Measurements from ENCODE around the gene PRKAG2.

DNA sequence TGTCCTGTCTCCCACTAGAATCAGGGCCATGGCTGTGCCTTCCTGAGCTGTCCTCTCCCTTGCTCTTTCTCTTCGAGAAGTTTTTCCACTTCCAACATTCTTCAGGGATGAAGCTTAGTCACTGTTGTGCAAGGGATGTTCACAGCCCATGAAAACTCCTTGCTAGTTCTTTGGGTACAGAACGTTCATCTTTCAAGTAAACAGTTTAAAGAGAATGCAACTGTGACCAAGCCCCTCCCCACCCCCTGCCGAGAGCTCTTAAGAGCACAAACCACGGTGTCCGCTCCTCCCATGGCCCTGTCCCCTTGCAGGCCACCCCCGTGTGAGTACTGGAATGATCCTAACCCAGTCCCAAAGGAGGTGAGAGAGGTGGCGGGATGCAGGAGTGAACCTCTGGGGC lies 196.1 kb downstream of the PRKAG2 start:
- TF ChIP-seq, protein P1, sequence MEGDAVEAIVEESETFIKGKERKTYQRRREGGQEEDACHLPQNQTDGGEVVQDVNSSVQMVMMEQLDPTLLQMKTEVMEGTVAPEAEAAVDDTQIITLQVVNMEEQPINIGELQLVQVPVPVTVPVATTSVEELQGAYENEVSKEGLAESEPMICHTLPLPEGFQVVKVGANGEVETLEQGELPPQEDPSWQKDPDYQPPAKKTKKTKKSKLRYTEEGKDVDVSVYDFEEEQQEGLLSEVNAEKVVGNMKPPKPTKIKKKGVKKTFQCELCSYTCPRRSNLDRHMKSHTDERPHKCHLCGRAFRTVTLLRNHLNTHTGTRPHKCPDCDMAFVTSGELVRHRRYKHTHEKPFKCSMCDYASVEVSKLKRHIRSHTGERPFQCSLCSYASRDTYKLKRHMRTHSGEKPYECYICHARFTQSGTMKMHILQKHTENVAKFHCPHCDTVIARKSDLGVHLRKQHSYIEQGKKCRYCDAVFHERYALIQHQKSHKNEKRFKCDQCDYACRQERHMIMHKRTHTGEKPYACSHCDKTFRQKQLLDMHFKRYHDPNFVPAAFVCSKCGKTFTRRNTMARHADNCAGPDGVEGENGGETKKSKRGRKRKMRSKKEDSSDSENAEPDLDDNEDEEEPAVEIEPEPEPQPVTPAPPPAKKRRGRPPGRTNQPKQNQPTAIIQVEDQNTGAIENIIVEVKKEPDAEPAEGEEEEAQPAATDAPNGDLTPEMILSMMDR (IDR thresholded peaks at IDR 0.05) = no peak
- no peak for TF ChIP-seq POLR2A (IDR thresholded peaks at IDR 0.05)

All from Peyer's patch (tissue), 4 donors.